ENCODE measurements around the gene CACNB2. TPM values are rescaled to one million over a fixed set of nuclear protein-coding genes. Genes with fewer than 3 reads are reported as not detected.

Gene CACNB2
- polyA plus RNA-seq, 2 donors, result 3.8 to 5.1 TPM

- Histone ChIP-seq H3K27me3 (ENCODE audit: control insufficient read depth in 1 of 2, insufficient read depth in 2 of 2, low read length in 2 of 2) (no peaks in the 10 kb centered on the region), H3K27ac (ENCODE audit: low read depth in 2 of 2, low read length in 1 of 2) (no peak overlapping the region), H3K4me3 (ENCODE audit: low read depth in 1 of 2, low read length in 2 of 2) (no peak overlapping the region), H3K9me3 (ENCODE audit: control insufficient read depth in 2 of 2, insufficient read depth in 1 of 2, low read depth in 1 of 2, low read length in 1 of 2) (no peaks in the 10 kb centered on the region), H3K36me3 (ENCODE audit: control insufficient read depth in 2 of 2, insufficient read depth in 2 of 2, low read length in 1 of 2) (no peaks in the 10 kb centered on the region), H3K4me1 (ENCODE audit: control insufficient read depth in 2 of 2, insufficient read depth in 2 of 2, low read length in 1 of 2) (no peaks in the 10 kb centered on the region)
- 48 to 55% methylated on average over 2 of the region's 2 CpGs for WGBS, 2 donors
These were observed 141.9 kb downstream of the CACNB2 start for GRCh38 chr10:18282094-18282493.

GRCh38 chr10:18290651-18291313 is 150.6 kb downstream of the CACNB2 start:
- H3K4me3 ChIP-seq (ENCODE audit: low read depth in 1 of 2, low read length in 2 of 2), result no peak overlapping the region
- H3K9me3 ChIP-seq (ENCODE audit: control insufficient read depth in 2 of 2, insufficient read depth in 1 of 2, low read depth in 1 of 2, low read length in 1 of 2), result no peaks in the 10 kb centered on the region
- no peaks in the 10 kb centered on the region for H3K4me1 ChIP-seq (ENCODE audit: control insufficient read depth in 2 of 2, insufficient read depth in 2 of 2, low read length in 1 of 2)
- WGBS, 2 donors, result 88 to 91% methylated on average over 16 of the region's 16 CpGs
- no peaks in the 10 kb centered on the region for H3K27me3 ChIP-seq (ENCODE audit: control insufficient read depth in 1 of 2, insufficient read depth in 2 of 2, low read length in 2 of 2)
- H3K27ac ChIP-seq (ENCODE audit: low read depth in 2 of 2, low read length in 1 of 2), result no peak overlapping the region
- H3K36me3 ChIP-seq (ENCODE audit: control insufficient read depth in 2 of 2, insufficient read depth in 2 of 2, low read length in 1 of 2), result no peaks in the 10 kb centered on the region

- no peaks in the 10 kb centered on the region for H3K27me3 ChIP-seq (ENCODE audit: control insufficient read depth in 1 of 2, insufficient read depth in 2 of 2, low read length in 2 of 2)
- H3K27ac ChIP-seq (ENCODE audit: low read depth in 2 of 2, low read length in 1 of 2), result no peak overlapping the region
- no peaks in the 10 kb centered on the region for H3K4me1 ChIP-seq (ENCODE audit: control insufficient read depth in 2 of 2, insufficient read depth in 2 of 2, low read length in 1 of 2)
- no peaks in the 10 kb centered on the region for H3K9me3 ChIP-seq (ENCODE audit: control insufficient read depth in 2 of 2, insufficient read depth in 1 of 2, low read depth in 1 of 2, low read length in 1 of 2)
- no peak overlapping the region for H3K4me3 ChIP-seq (ENCODE audit: low read depth in 1 of 2, low read length in 2 of 2)
- H3K36me3 ChIP-seq (ENCODE audit: control insufficient read depth in 2 of 2, insufficient read depth in 2 of 2, low read length in 1 of 2), result no peaks in the 10 kb centered on the region
- 79 to 81% methylated on average over 9 of the region's 9 CpGs for WGBS, 2 donors
These were observed 153.6 kb downstream of the CACNB2 start for GRCh38 chr10:18293536-18294510.

GRCh38 chr10:18294633-18295032 is 154.4 kb downstream of the CACNB2 start:
- Histone ChIP-seq H3K27me3 (ENCODE audit: control insufficient read depth in 1 of 2, insufficient read depth in 2 of 2, low read length in 2 of 2) (no peaks in the 10 kb centered on the region), H3K9me3 (ENCODE audit: control insufficient read depth in 2 of 2, insufficient read depth in 1 of 2, low read depth in 1 of 2, low read length in 1 of 2) (no peaks in the 10 kb centered on the region), H3K27ac (ENCODE audit: low read depth in 2 of 2, low read length in 1 of 2) (no peak overlapping the region), H3K4me3 (ENCODE audit: low read depth in 1 of 2, low read length in 2 of 2) (no peak overlapping the region), H3K4me1 (ENCODE audit: control insufficient read depth in 2 of 2, insufficient read depth in 2 of 2, low read length in 1 of 2) (no peaks in the 10 kb centered on the region), H3K36me3 (ENCODE audit: control insufficient read depth in 2 of 2, insufficient read depth in 2 of 2, low read length in 1 of 2) (no peaks in the 10 kb centered on the region)
- 74 to 76% methylated on average over 4 of the region's 4 CpGs for WGBS, 2 donors

- H3K4me1 ChIP-seq (ENCODE audit: control insufficient read depth in 2 of 2, insufficient read depth in 2 of 2, low read length in 1 of 2), result no peaks in the 10 kb centered on the region
- H3K27ac ChIP-seq (ENCODE audit: low read depth in 2 of 2, low read length in 1 of 2), result no peak overlapping the region
- H3K36me3 ChIP-seq (ENCODE audit: control insufficient read depth in 2 of 2, insufficient read depth in 2 of 2, low read length in 1 of 2), result no peaks in the 10 kb centered on the region
- H3K4me3 ChIP-seq (ENCODE audit: low read depth in 1 of 2, low read length in 2 of 2), result no peak overlapping the region
- WGBS, 2 donors, result 80 to 82% methylated on average over 5 of the region's 5 CpGs
- no peaks in the 10 kb centered on the region for H3K9me3 ChIP-seq (ENCODE audit: control insufficient read depth in 2 of 2, insufficient read depth in 1 of 2, low read depth in 1 of 2, low read length in 1 of 2)
- H3K27me3 ChIP-seq (ENCODE audit: control insufficient read depth in 1 of 2, insufficient read depth in 2 of 2, low read length in 2 of 2), result no peaks in the 10 kb centered on the region
These were observed 157.4 kb downstream of the CACNB2 start for GRCh38 chr10:18297659-18298058.

GRCh38 chr10:18298256-18298655 is 158.0 kb downstream of the CACNB2 start:
- Histone ChIP-seq H3K27me3 (ENCODE audit: control insufficient read depth in 1 of 2, insufficient read depth in 2 of 2, low read length in 2 of 2) (no peaks in the 10 kb centered on the region), H3K4me3 (ENCODE audit: low read depth in 1 of 2, low read length in 2 of 2) (no peak overlapping the region), H3K9me3 (ENCODE audit: control insufficient read depth in 2 of 2, insufficient read depth in 1 of 2, low read depth in 1 of 2, low read length in 1 of 2) (peaks cover 0 to 2% of the 10 kb centered on the region in 2 donors), H3K4me1 (ENCODE audit: control insufficient read depth in 2 of 2, insufficient read depth in 2 of 2, low read length in 1 of 2) (no peaks in the 10 kb centered on the region), H3K27ac (ENCODE audit: low read depth in 2 of 2, low read length in 1 of 2) (no peak overlapping the region), H3K36me3 (ENCODE audit: control insufficient read depth in 2 of 2, insufficient read depth in 2 of 2, low read length in 1 of 2) (no peaks in the 10 kb centered on the region)
- WGBS, 2 donors, result 95 to 96% methylated on average over 9 of the region's 9 CpGs

GRCh38 chr10:18303851-18304801 is 163.9 kb downstream of the CACNB2 start:
- Histone ChIP-seq H3K27me3 (ENCODE audit: control insufficient read depth in 1 of 2, insufficient read depth in 2 of 2, low read length in 2 of 2) (no peaks in the 10 kb centered on the region), H3K9me3 (ENCODE audit: control insufficient read depth in 2 of 2, insufficient read depth in 1 of 2, low read depth in 1 of 2, low read length in 1 of 2) (peaks cover 0 to 3% of the 10 kb centered on the region in 2 donors)
- 67 to 74% methylated on average over 12 of the region's 12 CpGs for WGBS, 2 donors

GRCh38 chr10:18306031-18306430 is 165.8 kb downstream of the CACNB2 start:
- Histone ChIP-seq H3K9me3 (ENCODE audit: control insufficient read depth in 2 of 2, insufficient read depth in 1 of 2, low read depth in 1 of 2, low read length in 1 of 2) (peaks cover 0 to 3% of the 10 kb centered on the region in 2 donors), H3K4me1 (ENCODE audit: control insufficient read depth in 2 of 2, insufficient read depth in 2 of 2, low read length in 1 of 2) (no peaks in the 10 kb centered on the region), H3K27ac (ENCODE audit: low read depth in 2 of 2, low read length in 1 of 2) (no peak overlapping the region), H3K27me3 (ENCODE audit: control insufficient read depth in 1 of 2, insufficient read depth in 2 of 2, low read length in 2 of 2) (no peaks in the 10 kb centered on the region), H3K36me3 (ENCODE audit: control insufficient read depth in 2 of 2, insufficient read depth in 2 of 2, low read length in 1 of 2) (no peaks in the 10 kb centered on the region), H3K4me3 (ENCODE audit: low read depth in 1 of 2, low read length in 2 of 2) (no peak overlapping the region)
- 78 to 80% methylated on average over 3 of the region's 3 CpGs for WGBS, 2 donors

More at GRCh38 chr10:18303851-18304801, 163.9 kb downstream of the CACNB2 start:
- H3K36me3 ChIP-seq (ENCODE audit: control insufficient read depth in 2 of 2, insufficient read depth in 2 of 2, low read length in 1 of 2), result no peaks in the 10 kb centered on the region
- H3K27ac ChIP-seq (ENCODE audit: low read depth in 2 of 2, low read length in 1 of 2), result no peak overlapping the region
- H3K4me3 ChIP-seq (ENCODE audit: low read depth in 1 of 2, low read length in 2 of 2), result no peak overlapping the region
- H3K4me1 ChIP-seq (ENCODE audit: control insufficient read depth in 2 of 2, insufficient read depth in 2 of 2, low read length in 1 of 2), result no peaks in the 10 kb centered on the region

GRCh38 chr10:18308600-18308999 is 168.4 kb downstream of the CACNB2 start:
- no peaks in the 10 kb centered on the region for H3K4me1 ChIP-seq (ENCODE audit: control insufficient read depth in 2 of 2, insufficient read depth in 2 of 2, low read length in 1 of 2)
- H3K27me3 ChIP-seq (ENCODE audit: control insufficient read depth in 1 of 2, insufficient read depth in 2 of 2, low read length in 2 of 2), result no peaks in the 10 kb centered on the region
- no peak overlapping the region for H3K4me3 ChIP-seq (ENCODE audit: low read depth in 1 of 2, low read length in 2 of 2)
- no peaks in the 10 kb centered on the region for H3K9me3 ChIP-seq (ENCODE audit: control insufficient read depth in 2 of 2, insufficient read depth in 1 of 2, low read depth in 1 of 2, low read length in 1 of 2)
- 41 to 47% methylated on average over 3 of the region's 3 CpGs for WGBS, 2 donors
- no peak overlapping the region for H3K27ac ChIP-seq (ENCODE audit: low read depth in 2 of 2, low read length in 1 of 2)
- H3K36me3 ChIP-seq (ENCODE audit: control insufficient read depth in 2 of 2, insufficient read depth in 2 of 2, low read length in 1 of 2), result no peaks in the 10 kb centered on the region

Data from esophagus (tissue), 2 donors.